CD4-positive, alpha-beta T cell treated with Interleukin-12 subunit alpha and Interleukin-12 subunit beta, for 1 hour (primary cell): ENCODE results near the gene GET3.
"Not testable (repeated sequence)": the region's sequence is repeated elsewhere in the genome, so short reads cannot be mapped to it uniquely, and the experiment has no call there.

Experiments
- DNase-seq: peaks from one replicate; pipeline ENCODE4 v3.0.0-alpha.2; 2020

GET3 gene

GRCh38 chr19:12720296-12720695, 17.0 kb upstream of the GET3 start:
- no peak for DNase-seq

GRCh38 chr19:12720851-12721655, 16.2 kb upstream of the GET3 start:
- DNase-seq = no peak

GRCh38 chr19:12721656-12722565, 15.4 kb upstream of the GET3 start:
- peak; percentile 58 for DNase-seq

DNA sequence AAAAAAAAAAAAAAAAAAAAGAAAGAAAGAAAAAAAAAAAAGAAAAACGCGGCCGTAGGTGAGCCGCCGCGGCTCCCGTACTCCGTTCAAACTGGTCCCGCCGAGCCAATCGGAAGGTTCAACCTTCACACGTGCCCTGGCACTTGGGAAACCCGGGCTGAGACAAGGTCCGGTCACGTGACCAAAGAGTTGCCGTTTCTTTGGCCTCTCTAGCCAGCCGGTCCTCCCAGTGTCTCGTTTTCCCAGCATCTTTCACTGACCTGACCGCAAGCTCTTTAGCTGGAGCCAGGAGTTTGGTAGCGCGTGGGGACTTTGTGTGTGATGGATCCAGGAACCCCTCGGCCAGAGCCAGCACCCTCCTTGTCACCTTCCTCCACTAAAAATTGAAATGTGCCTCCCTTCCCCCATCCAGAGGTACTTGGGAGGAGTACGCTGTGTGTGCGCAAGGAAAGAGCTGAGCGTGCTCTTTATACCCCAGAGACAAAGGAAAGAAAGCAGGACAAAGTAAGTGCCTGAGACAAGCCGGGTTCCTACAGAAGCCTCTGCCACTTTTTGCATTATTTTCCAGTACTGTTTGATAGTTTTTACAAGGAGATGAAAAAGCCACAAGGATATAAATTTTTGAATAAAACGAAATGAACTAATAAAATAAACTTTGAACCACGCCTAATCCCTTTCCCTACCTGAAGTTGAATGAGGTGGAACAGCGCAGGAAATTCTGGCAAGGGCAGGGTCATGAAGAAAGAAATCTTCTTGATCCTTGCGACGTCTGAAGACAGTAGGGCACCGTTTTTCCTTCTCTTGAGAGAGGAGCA, 14.5 kb upstream of the GET3 start:
- DNase-seq = peak; percentile 97

DNA sequence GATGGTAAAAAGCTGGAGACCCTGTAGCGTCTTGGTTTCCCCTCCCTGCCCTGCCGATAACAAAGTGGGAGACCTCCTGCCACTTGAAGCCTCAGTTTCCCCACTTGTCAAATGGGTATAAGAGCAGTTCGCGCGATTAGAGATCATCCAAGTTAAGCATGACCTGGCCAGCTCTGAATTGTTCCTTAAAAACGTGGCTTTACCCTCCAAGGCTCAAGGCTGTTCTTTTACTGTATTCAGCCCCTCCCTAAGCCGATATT, 14.0 kb upstream of the GET3 start:
- DNase-seq = no peak

- peak; percentile 66 for DNase-seq
Observed at GRCh38 chr19:12723641-12724426, 13.5 kb upstream of the GET3 start, which contains the start of gene TNPO2. Gene TNPO2 (minus strand): TSS chr19:12723932. CDS start chr19:12720977, 2,955 bp downstream.

DNA sequence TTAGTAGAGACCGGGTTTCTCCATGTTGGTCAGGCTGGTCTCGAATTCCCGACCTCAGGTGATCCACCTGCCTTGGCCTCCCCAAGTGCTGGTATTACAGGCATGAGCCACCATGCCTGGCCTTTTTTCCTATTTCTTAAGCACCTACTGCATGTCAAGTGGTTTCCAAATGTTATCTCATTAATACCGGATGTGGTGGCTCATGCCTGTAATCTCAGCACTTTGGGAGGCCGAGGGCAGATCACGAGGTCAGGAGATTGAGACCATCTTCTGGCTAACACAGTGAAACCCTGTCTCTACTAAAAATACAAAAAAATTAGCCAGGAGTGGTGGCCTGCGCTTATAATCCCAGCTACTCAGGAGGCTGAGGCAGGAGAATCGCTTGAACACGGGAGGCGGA, 11.7 kb upstream of the GET3 start:
- not testable (repeated sequence) for DNase-seq

- no peak for DNase-seq
Observed at GRCh38 chr19:12726988-12727316, 10.3 kb upstream of the GET3 start.

GRCh38 chr19:12727745-12728433, 9.4 kb upstream of the GET3 start:
- DNase-seq = no peak

DNA sequence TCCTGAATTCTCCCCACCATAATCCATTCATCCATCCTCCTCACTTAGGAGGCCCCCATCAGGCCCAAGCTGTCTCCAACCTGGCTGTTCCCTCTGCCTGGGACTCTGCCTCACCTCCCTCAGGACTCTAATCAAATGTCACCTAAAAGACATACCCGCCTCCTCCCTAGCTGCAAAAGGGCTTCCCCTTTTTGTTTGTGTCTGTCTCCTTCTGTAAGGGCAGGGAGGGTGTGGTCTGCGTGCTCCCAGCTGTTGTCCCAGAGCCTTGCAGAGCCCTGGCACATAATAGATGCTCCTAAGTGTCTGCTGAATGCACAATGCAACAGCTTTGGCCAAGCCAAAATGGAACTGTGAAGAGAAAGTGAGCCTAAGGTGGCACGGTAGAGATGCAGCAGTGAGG, 7.2 kb upstream of the GET3 start:
- no peak for DNase-seq

GRCh38 chr19:12731337-12731736, 6.0 kb upstream of the GET3 start:
- no peak for DNase-seq

DNA sequence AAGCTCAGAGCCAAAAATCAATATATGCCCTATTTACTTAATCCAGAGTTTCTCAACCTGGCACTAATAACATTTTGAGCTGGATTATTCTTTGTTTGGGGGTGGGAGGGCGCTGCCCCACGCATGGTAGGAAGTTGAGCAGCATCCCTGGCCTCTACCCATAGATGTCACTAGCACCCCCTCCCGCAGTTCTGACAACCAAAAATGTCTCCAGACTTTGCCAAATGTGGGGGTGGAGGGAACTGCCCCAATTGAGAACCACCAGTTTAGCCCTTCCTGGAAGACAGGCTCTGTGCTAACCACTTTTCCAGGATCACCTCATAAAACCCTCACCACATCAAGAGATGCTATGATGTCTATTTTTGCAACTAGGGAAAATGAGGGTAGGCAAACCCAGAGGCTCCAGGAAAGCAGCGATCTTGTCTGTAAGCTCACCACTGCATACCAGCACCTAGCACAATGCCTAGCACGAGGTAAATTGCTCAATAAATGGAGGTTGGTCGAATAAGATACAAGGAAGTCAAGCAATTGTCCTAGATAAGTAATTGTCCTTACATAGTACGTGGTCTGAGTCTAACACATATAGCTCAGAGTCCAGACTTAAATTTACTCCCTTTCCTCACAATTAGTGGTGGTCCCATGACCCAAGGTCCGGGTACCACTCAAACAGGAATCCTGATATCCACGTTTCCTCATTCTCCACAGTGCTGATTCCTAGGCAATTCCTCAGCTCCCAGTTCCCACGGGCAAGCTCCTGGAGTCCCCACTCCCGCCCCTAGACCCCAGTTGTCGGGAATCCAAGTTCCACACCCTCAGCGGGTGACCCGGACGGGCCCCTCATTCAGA, 3.7 kb upstream of the GET3 start:
- DNase-seq = peak; percentile 56

DNA sequence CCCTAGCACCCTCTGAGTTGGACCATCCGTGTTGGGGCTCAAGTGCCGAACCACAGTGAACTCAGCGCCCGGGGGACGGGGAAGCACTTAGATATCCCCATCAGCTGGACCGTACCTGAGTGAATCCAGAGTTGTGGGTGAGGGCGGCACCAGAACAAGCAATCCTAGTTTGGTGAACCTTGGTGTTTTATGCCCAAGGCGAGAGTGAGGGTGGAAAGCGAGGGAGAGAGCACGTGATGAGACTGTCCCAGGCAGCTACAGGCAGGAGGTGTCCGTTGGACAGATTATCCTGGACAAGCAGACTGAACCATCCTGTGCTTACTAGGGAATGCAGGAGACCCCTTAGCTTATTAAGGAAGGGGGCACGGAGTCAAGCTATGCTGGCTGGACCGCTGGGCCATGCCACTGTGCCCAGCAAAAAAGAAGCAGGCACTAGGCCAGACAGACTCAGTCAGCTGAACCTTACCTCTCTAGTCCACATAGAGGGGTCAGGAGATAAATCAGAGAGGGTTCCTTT, 596 bp downstream of the GET3 start:
- DNase-seq = no peak

DNA sequence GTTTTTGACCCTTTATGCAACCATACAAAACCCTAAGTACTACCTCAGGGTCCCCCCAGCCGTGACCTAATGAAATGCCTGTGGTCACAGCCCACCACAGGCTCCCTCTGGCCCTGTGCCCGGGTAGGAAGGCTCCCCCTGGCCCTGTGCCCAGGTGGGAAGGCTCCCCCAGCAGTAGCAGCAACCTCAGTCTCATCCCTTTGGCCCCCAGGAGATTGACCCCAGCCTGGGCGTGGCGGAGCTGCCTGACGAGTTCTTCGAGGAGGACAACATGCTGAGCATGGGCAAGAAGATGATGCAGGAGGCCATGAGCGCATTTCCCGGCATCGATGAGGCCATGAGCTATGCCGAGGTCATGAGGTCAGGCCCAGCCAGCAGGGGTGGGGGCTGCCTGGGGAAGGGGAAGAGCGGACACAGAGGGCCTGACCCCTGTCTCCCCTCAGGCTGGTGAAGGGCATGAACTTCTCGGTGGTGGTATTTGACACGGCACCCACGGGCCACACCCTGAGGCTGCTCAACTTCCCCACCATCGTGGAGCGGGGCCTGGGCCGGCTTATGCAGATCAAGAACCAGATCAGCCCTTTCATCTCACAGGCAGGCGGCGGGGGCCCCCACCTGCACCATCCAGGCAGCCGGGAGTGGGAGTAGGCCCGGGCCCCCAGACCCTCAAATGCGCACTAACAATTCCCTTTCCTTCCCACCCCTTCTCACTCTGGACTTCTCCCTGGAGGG, 8.0 kb downstream of the GET3 start:
- no peak for DNase-seq

DNA sequence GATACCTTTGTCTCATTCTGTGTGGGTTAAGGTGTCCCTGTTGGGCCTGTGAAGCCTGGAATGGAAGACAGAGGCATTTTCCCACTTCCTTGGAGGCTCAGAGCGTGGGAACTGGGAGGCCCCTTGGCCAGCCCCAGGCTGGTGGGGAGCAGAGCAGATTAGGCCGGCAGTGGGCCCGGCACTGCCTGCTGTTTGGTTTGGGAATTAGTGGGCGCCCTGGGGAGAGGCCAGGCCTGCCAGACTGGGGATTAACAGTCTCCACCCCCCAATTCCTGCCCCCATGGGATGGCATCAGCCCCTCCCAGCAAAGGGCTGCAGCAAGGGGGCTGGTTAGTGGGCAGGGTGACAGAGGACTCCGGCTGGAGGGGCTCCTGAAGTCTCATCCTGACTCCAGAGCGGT, 11.2 kb downstream of the GET3 start:
- DNase-seq = no peak

GRCh38 chr19:12749938-12750521, 12.7 kb downstream of the GET3 start:
- DNase-seq = no peak

DNA sequence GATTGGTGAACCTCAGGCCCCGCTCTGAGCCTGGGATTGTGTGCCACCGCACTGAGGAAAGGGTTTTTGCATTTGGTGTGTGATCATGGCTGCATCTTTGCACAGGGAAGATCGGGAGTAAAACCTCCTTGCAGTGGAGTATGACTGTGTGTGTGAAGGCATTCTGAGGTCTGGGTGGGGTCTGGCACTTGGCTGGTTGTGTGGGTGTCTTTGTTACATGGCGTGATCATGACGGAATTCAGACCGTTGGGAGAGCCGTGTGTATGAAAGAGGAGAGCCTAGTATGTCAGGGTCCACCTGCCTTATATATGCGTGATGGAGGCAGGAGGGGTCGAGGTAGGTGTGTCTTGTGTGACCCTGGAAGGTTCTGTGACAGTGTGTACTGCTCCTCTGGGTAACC, 13.6 kb downstream of the GET3 start:
- no peak for DNase-seq

- no peak for DNase-seq
Observed at GRCh38 chr19:12751635-12752034, 14.3 kb downstream of the GET3 start, which contains the start of gene BEST2. Gene BEST2 (plus strand): TSS chr19:12751791. CDS start chr19:12752593, 802 bp downstream.

- DNase-seq = no peak
Observed at GRCh38 chr19:12752056-12752781, 14.9 kb downstream of the GET3 start.
